HUES64 (cell line): ENCODE results near the gene SCN5A.

Experiments used
- H3K27ac ChIP-seq: 2 replicates; pipeline ENCODE4 v1.7.0; 2013; ENCODE audit warnings: low read depth, low read length, inconsistent platforms
- H3K27me3 ChIP-seq: 2 replicates; pipeline ENCODE4 v1.6.1; 2013; ENCODE audit warnings: mild to moderate bottlenecking, low read length; ENCODE audit not compliant: insufficient read depth
- H3K36me3 ChIP-seq: 2 replicates; pipeline ENCODE4 v1.6.1; 2013; ENCODE audit warnings: mild to moderate bottlenecking, low read length; ENCODE audit not compliant: insufficient read depth
- H3K4me1 ChIP-seq: 2 replicates; pipeline ENCODE4 v1.6.1; 2013; ENCODE audit warnings: mild to moderate bottlenecking, low read length, moderate library complexity; ENCODE audit not compliant: insufficient read depth
- H3K4me3 ChIP-seq: 2 replicates; pipeline ENCODE4 v1.5.1; 2013; ENCODE audit warnings: mild to moderate bottlenecking, low read length, moderate library complexity
- H3K9ac ChIP-seq: 2 replicates; pipeline ENCODE4 v1.6.1; 2013; ENCODE audit warnings: mild to moderate bottlenecking, low read depth, low read length
- H3K9me3 ChIP-seq: 2 replicates; pipeline ENCODE4 v1.6.1; 2013; ENCODE audit warnings: low read depth, low read length; ENCODE audit not compliant: insufficient read depth
- WGBS: fragments of 150-250, 120-280 bp; methylation state at CpG from one replicate; pipeline ENCODE4 v1.1.7; 2013; ENCODE audit warnings: missing lambda C conversion rate; 5-methylcytosine and 5-hydroxymethylcytosine counted together

Gene SCN5A

GRCh38 chr3:38583688-38584087 lies 65.8 kb downstream of the SCN5A start:
- H3K27me3 ChIP-seq = no peaks in the 10 kb centered on the region
- H3K36me3 ChIP-seq = peaks cover 4% of the 10 kb centered on the region; the same call in 1 of the 2 replicates
- H3K9ac ChIP-seq = no peak overlapping the region
- H3K27ac ChIP-seq = no peak overlapping the region
- H3K4me3 ChIP-seq = no peak overlapping the region
- no peaks in the 10 kb centered on the region for H3K9me3 ChIP-seq
- WGBS = 91% methylated on average over 6 of the region's 6 CpGs
- H3K4me1 ChIP-seq = no peaks in the 10 kb centered on the region

GRCh38 chr3:38582941-38583645 lies 66.4 kb downstream of the SCN5A start:
- WGBS = 91% methylated on average over 8 of the region's 8 CpGs
- no peak overlapping the region for H3K9ac ChIP-seq
- no peaks in the 10 kb centered on the region for H3K27me3 ChIP-seq
- H3K4me3 ChIP-seq = no peak overlapping the region
- no peak overlapping the region for H3K27ac ChIP-seq
- H3K4me1 ChIP-seq = no peaks in the 10 kb centered on the region
- H3K9me3 ChIP-seq = no peaks in the 10 kb centered on the region
- peaks cover 4% of the 10 kb centered on the region; the same call in 1 of the 2 replicates for H3K36me3 ChIP-seq

GRCh38 chr3:38582316-38582715 lies 67.2 kb downstream of the SCN5A start:
- H3K4me1 ChIP-seq = no peaks in the 10 kb centered on the region
- H3K27ac ChIP-seq = no peak overlapping the region
- H3K36me3 ChIP-seq = peaks cover 4% of the 10 kb centered on the region; the same call in 1 of the 2 replicates
- no peak overlapping the region for H3K9ac ChIP-seq
- 63% methylated on average over 6 of the region's 6 CpGs for WGBS
- H3K27me3 ChIP-seq = no peaks in the 10 kb centered on the region
- no peak overlapping the region for H3K4me3 ChIP-seq
- H3K9me3 ChIP-seq = no peaks in the 10 kb centered on the region

- 87% methylated on average over 2 of the region's 2 CpGs for WGBS
- H3K27me3 ChIP-seq = no peaks in the 10 kb centered on the region
- H3K27ac ChIP-seq = no peak overlapping the region
- H3K9me3 ChIP-seq = no peaks in the 10 kb centered on the region
- no peak overlapping the region for H3K9ac ChIP-seq
- H3K36me3 ChIP-seq = peaks cover 4% of the 10 kb centered on the region; the same call in 1 of the 2 replicates
- H3K4me1 ChIP-seq = no peaks in the 10 kb centered on the region
- H3K4me3 ChIP-seq = no peak overlapping the region
These were observed 67.7 kb downstream of the SCN5A start for GRCh38 chr3:38581774-38582173.

GRCh38 chr3:38580450-38581382 lies 68.8 kb downstream of the SCN5A start:
- Histone ChIP-seq H3K4me1 (no peaks in the 10 kb centered on the region), H3K36me3 (peaks cover 4% of the 10 kb centered on the region; the same call in 1 of the 2 replicates), H3K4me3 (no peak overlapping the region), H3K9ac (no peak overlapping the region), H3K27ac (no peak overlapping the region), H3K27me3 (no peaks in the 10 kb centered on the region), H3K9me3 (no peaks in the 10 kb centered on the region)
- 92% methylated on average over 21 of the region's 21 CpGs for WGBS

- H3K27ac ChIP-seq = no peak overlapping the region
- no peak overlapping the region for H3K9ac ChIP-seq
- H3K4me3 ChIP-seq = no peak overlapping the region
- WGBS = 92% methylated on average over 12 of the region's 14 CpGs
- H3K36me3 ChIP-seq = no peaks in the 10 kb centered on the region
- no peaks in the 10 kb centered on the region for H3K9me3 ChIP-seq
- no peaks in the 10 kb centered on the region for H3K4me1 ChIP-seq
- H3K27me3 ChIP-seq = no peaks in the 10 kb centered on the region
These were observed 69.7 kb downstream of the SCN5A start for GRCh38 chr3:38579551-38580449.

GRCh38 chr3:38579141-38579540 lies 70.3 kb downstream of the SCN5A start:
- H3K27me3 ChIP-seq = no peaks in the 10 kb centered on the region
- no peaks in the 10 kb centered on the region for H3K36me3 ChIP-seq
- no peaks in the 10 kb centered on the region for H3K4me1 ChIP-seq
- H3K9ac ChIP-seq = no peak overlapping the region
- no peaks in the 10 kb centered on the region for H3K9me3 ChIP-seq
- 75% methylated on average over 12 of the region's 12 CpGs for WGBS
- no peak overlapping the region for H3K27ac ChIP-seq
- no peak overlapping the region for H3K4me3 ChIP-seq

- Histone ChIP-seq H3K9me3 (no peaks in the 10 kb centered on the region), H3K4me1 (no peaks in the 10 kb centered on the region), H3K4me3 (no peak overlapping the region), H3K27ac (no peak overlapping the region), H3K9ac (no peak overlapping the region), H3K27me3 (no peaks in the 10 kb centered on the region), H3K36me3 (no peaks in the 10 kb centered on the region)
- 94% methylated on average over 9 of the region's 9 CpGs for WGBS
These were observed 70.9 kb downstream of the SCN5A start for GRCh38 chr3:38578551-38578950.

- no peak overlapping the region for H3K9ac ChIP-seq
- no peaks in the 10 kb centered on the region for H3K4me1 ChIP-seq
- no peak overlapping the region for H3K4me3 ChIP-seq
- WGBS = 93% methylated on average over 4 of the region's 4 CpGs
- no peak overlapping the region for H3K27ac ChIP-seq
- H3K9me3 ChIP-seq = no peaks in the 10 kb centered on the region
- H3K36me3 ChIP-seq = no peaks in the 10 kb centered on the region
- H3K27me3 ChIP-seq = no peaks in the 10 kb centered on the region
These were observed 71.4 kb downstream of the SCN5A start for GRCh38 chr3:38578081-38578475.

GRCh38 chr3:38577371-38578080 lies 72.0 kb downstream of the SCN5A start:
- Histone ChIP-seq H3K36me3 (no peaks in the 10 kb centered on the region), H3K9ac (no peak overlapping the region), H3K9me3 (no peaks in the 10 kb centered on the region), H3K27ac (no peak overlapping the region), H3K4me3 (no peak overlapping the region), H3K27me3 (no peaks in the 10 kb centered on the region), H3K4me1 (no peaks in the 10 kb centered on the region)
- WGBS = 95% methylated on average over 8 of the region's 8 CpGs
